ENCODE data around the gene PRKCI.

The PRKCI gene

GRCh38 chr3:170240142-170240541 is 17.9 kb downstream of the PRKCI start:
- no peak for TF ChIP-seq CTCF (IDR thresholded peaks at IDR 0.05; ENCODE audit: control insufficient read depth, insufficient read depth, low read depth, low read length, missing control alignments)
- DNase-seq (ENCODE audit: low read depth) = no peak
- no peak overlapping the region for H3K4me3 ChIP-seq (ENCODE audit: control insufficient read depth, low read depth, low read length)

- DNase-seq (ENCODE audit: low read depth) = no peak
- TF ChIP-seq CTCF (IDR thresholded peaks at IDR 0.05; ENCODE audit: control insufficient read depth, insufficient read depth, low read depth, low read length, missing control alignments) = no peak
These were observed 18.4 kb downstream of the PRKCI start for GRCh38 chr3:170240671-170241070.

GRCh38 chr3:170244576-170244975 is 22.4 kb downstream of the PRKCI start:
- TF ChIP-seq CTCF (IDR thresholded peaks at IDR 0.05; ENCODE audit: control insufficient read depth, insufficient read depth, low read depth, low read length, missing control alignments) = no peak
- no peak for DNase-seq (ENCODE audit: low read depth)
- no peak overlapping the region for H3K4me3 ChIP-seq (ENCODE audit: control insufficient read depth, low read depth, low read length)

More at GRCh38 chr3:170240671-170241070, 18.4 kb downstream of the PRKCI start:
- H3K4me3 ChIP-seq (ENCODE audit: control insufficient read depth, low read depth, low read length) = no peak overlapping the region

GRCh38 chr3:170247875-170248274 is 25.7 kb downstream of the PRKCI start:
- no peak for DNase-seq (ENCODE audit: low read depth)
- TF ChIP-seq CTCF (IDR thresholded peaks at IDR 0.05; ENCODE audit: control insufficient read depth, insufficient read depth, low read depth, low read length, missing control alignments) = no peak
- H3K4me3 ChIP-seq (ENCODE audit: control insufficient read depth, low read depth, low read length) = no peak overlapping the region

GRCh38 chr3:170256597-170256996 is 34.4 kb downstream of the PRKCI start:
- no peak overlapping the region for H3K4me3 ChIP-seq (ENCODE audit: control insufficient read depth, low read depth, low read length)
- TF ChIP-seq CTCF (IDR thresholded peaks at IDR 0.05; ENCODE audit: control insufficient read depth, insufficient read depth, low read depth, low read length, missing control alignments) = no peak
- DNase-seq (ENCODE audit: low read depth) = no peak

GRCh38 chr3:170257145-170257544 is 34.9 kb downstream of the PRKCI start:
- DNase-seq (ENCODE audit: low read depth) = no peak
- TF ChIP-seq CTCF (IDR thresholded peaks at IDR 0.05; ENCODE audit: control insufficient read depth, insufficient read depth, low read depth, low read length, missing control alignments) = no peak
- H3K4me3 ChIP-seq (ENCODE audit: control insufficient read depth, low read depth, low read length) = no peak overlapping the region

- no peak for TF ChIP-seq CTCF (IDR thresholded peaks at IDR 0.05; ENCODE audit: control insufficient read depth, insufficient read depth, low read depth, low read length, missing control alignments)
- DNase-seq (ENCODE audit: low read depth) = no peak
- H3K4me3 ChIP-seq (ENCODE audit: control insufficient read depth, low read depth, low read length) = no peak overlapping the region
These were observed 35.9 kb downstream of the PRKCI start for GRCh38 chr3:170258105-170258487.
